HepG2 (cell line): ENCODE results near the gene DHX57. TPM values are rescaled to one million over a fixed set of nuclear protein-coding genes. Genes with fewer than 3 reads are reported as not detected.
A peak's percentile ranks its signal among the peaks of the same experiment; 100 is the strongest.

Experiments
- ATAC-seq: fragments of 200-7000 bp; cut with Tn5 transposase; 3 replicates; pipeline ENCODE4 v1.9.1; 2020; ENCODE audit warnings: mild to moderate bottlenecking, moderate library complexity
- BruUV-seq: library from RNA; stranded (reverse); fragments of 400-500 nt; replicated peaks from 2 replicates; lab custom pipeline; 2021; lab: Mats Ljungman, UMichigan
- CTCF ChIA-PET: fragments of 300-600 bp; formaldehyde crosslinking; extraction: SDS; loops from one replicate; lab custom pipeline; 2021; ENCODE audit warnings: low total read pairs, inconsistent platforms, low intra/inter-chr PET ratio; lab: Yijun Ruan, JAX
- POLR2A ChIA-PET: fragments of 350-600 bp; sonication (Branson Sonifier 250); formaldehyde crosslinking; loops from one replicate; lab custom pipeline; 2020; ENCODE audit warnings: antibody characterized with exemption, inconsistent platforms; lab: Yijun Ruan, JAX
- DNase-seq: peaks from one replicate; pipeline ENCODE4 v3.0.0-alpha.2; 2015; ENCODE audit warnings: low spot score
- FAIRE-seq: peaks from 3 replicates; lab custom pipeline; 2011; peaks lifted over from hg19 to GRCh38; lab: Jason Lieb, UNC
- H2AFZ ChIP-seq: one replicate; pipeline ENCODE4 v1.6.1; 2011; ENCODE audit warnings: low read length, inconsistent platforms
- H3K27ac ChIP-seq: fragments of 300-600 bp; 3 replicates; pipeline ENCODE4 v1.8.0; 2011; ENCODE audit warnings: mixed run types, mild to moderate bottlenecking, mixed read lengths, low read length, inconsistent platforms; ENCODE audit not compliant: insufficient read depth; ENCODE audit errors: extremely low read length
- H3K27me3 ChIP-seq, 2 experiments: fragments of 200-600 bp in 1 of 2; 2 replicates in 1 of 2; 3 replicates in 1 of 2; pipeline versions ENCODE4 v1.6.0 to v1.8.0; 2011; ENCODE audit warnings: low read length in 2 of 2, mild to moderate bottlenecking in 2 of 2, moderate library complexity in 2 of 2, inconsistent platforms in 1 of 2; ENCODE audit not compliant: insufficient read depth in 2 of 2, control insufficient read depth in 1 of 2
- H3K36me3 ChIP-seq, 2 experiments: fragments of 200-600 bp in 1 of 2; replicated peaks in 1 of 2; 2 replicates in 1 of 2; 3 replicates in 1 of 2; pipeline versions ENCODE4 v1.5.1 to v1.8.0; 2011; ENCODE audit warnings: low read length in 2 of 2, inconsistent platforms in 1 of 2; ENCODE audit not compliant: insufficient read depth in 2 of 2, control insufficient read depth in 1 of 2
- H3K4me1 ChIP-seq: 2 replicates; pipeline ENCODE4 v1.5.1; 2012; ENCODE audit warnings: low read length, inconsistent platforms; ENCODE audit not compliant: insufficient read depth
- H3K4me2 ChIP-seq: 2 replicates; pipeline ENCODE4 v1.6.0; 2011; ENCODE audit warnings: low read depth, low read length, inconsistent platforms
- H3K4me3 ChIP-seq, 3 experiments: fragments of 200-600 bp in 1 of 3; sonication (generic), shearing (Covaris generic) in 1 of 3; replicated peaks in 1 of 3; 2 replicates each; pipeline ENCODE4 v1.5.1; 2011 to 2016; ENCODE audit warnings: low read length in 3 of 3, inconsistent platforms in 2 of 3, low read depth in 2 of 3, mild to moderate bottlenecking in 2 of 3, control low read depth in 1 of 3, mixed read lengths in 1 of 3; ENCODE audit not compliant: insufficient read depth in 1 of 3
- H3K79me2 ChIP-seq: one replicate; pipeline ENCODE4 v1.6.1; 2011; ENCODE audit warnings: low read length, inconsistent platforms; ENCODE audit not compliant: insufficient read depth
- H3K9ac ChIP-seq: 2 replicates; pipeline ENCODE4 v1.6.0; 2011; ENCODE audit warnings: mild to moderate bottlenecking, low read depth, low read length, inconsistent platforms; ENCODE audit not compliant: insufficient read depth
- H3K9me3 ChIP-seq: 2 replicates; pipeline ENCODE4 v1.5.1; 2012; ENCODE audit warnings: mild to moderate bottlenecking, low read length
- H4K20me1 ChIP-seq: 2 replicates; pipeline ENCODE4 v1.6.0; 2011; ENCODE audit warnings: inconsistent platforms, mild to moderate bottlenecking, low read length, moderate library complexity; ENCODE audit not compliant: insufficient read depth
- CREB1 ChIP-seq, 2 experiments: fragments of 450-650 bp in 1 of 2; IDR thresholded peaks; 2 replicates each; pipeline ENCODE4 v1.6.1; 2016 to 2017; ENCODE audit warnings: control low read depth in 1 of 2, mild to moderate bottlenecking in 1 of 2, missing compliant biosample characterization in 1 of 2, missing genetic modification characterization in 1 of 2
- HMG20B ChIP-seq: conservative IDR thresholded peaks from 2 replicates; pipeline ENCODE4 v1.6.1; 2016; ENCODE audit warnings: missing genetic modification reagents, missing compliant biosample characterization
- MAFK ChIP-seq, 2 experiments: IDR thresholded peaks in 1 of 2; conservative IDR thresholded peaks in 1 of 2; 2 replicates each; pipeline ENCODE4 v1.6.1; 2011; ENCODE audit warnings: improper control_type of control experiment in 2 of 2, low read length in 2 of 2
- WGBS: methylation state at CpG from one replicate; pipeline ENCODE4 v1.1.6; 2017; ENCODE audit warnings: low lambda C conversion rate; 5-methylcytosine and 5-hydroxymethylcytosine counted together
- in situ Hi-C: cut with HindIII; loops from 2 replicates; pipeline ENCODE4 v1.10.0; 2017; ENCODE audit warnings: low pct_unique_long_range_greater_than_20kb; ENCODE audit not compliant: extremely low pct_ligation_motif_present
- intact Hi-C: fragments of 100-400 bp; cut with micrococcal nuclease; formaldehyde crosslinking; loops from one replicate; pipeline ENCODE4 v1.10.0; 2022; ENCODE audit not compliant: unreplicated experiment
- polyA plus RNA-seq, 8 experiments: library from polyadenylated mRNA; depleted of rRNA in 3 of 8; stranded (reverse) in 7 of 8; unstranded in 1 of 8; fragments of >200 nt; fragmentation: Illumina TruSeq in 4 of 8; extraction: Trizol in 4 of 8; gene quantifications; 2 replicates each; pipeline versions ENCODE4 v1.2.1 to v1.2.3, GENCODE V29; 2011 to 2016; ENCODE audit warnings: low read depth in 4 of 8, missing spikeins in 1 of 8, mixed read lengths in 1 of 8; ENCODE audit not compliant: insufficient read depth in 1 of 8
- total RNA-seq, 5 experiments: library from RNA; depleted of rRNA; stranded (reverse); fragments of >200 nt; fragmentation: Illumina TruSeq; extraction: Trizol; gene quantifications; 2 replicates each; pipeline ENCODE4 v1.2.3, GENCODE V29; 2016; ENCODE audit warnings: low read depth in 1 of 5
- TF ChIP-seq, protein P1 (sequence below): sonication (generic); formaldehyde crosslinking; IDR thresholded peaks from 2 replicates; pipeline ENCODE4 v1.5.1; 2020; ENCODE audit warnings: mild to moderate bottlenecking, missing genetic modification reagents, borderline replicate concordance
- TF ChIP-seq, protein P2 (sequence below): sonication (generic); formaldehyde crosslinking; IDR thresholded peaks from 2 replicates; pipeline ENCODE4 v1.8.0; 2022; ENCODE audit warnings: mild to moderate bottlenecking, missing genetic modification reagents, borderline replicate concordance
- TF ChIP-seq, protein P3 (sequence below): sonication (generic); formaldehyde crosslinking; IDR thresholded peaks from 2 replicates; pipeline ENCODE4 v1.4.0; 2020; ENCODE audit warnings: mild to moderate bottlenecking, missing genetic modification reagents
- TF ChIP-seq, protein P4 (sequence below): sonication (generic); formaldehyde crosslinking; IDR thresholded peaks from 2 replicates; pipeline ENCODE4 v1.4.0; 2020; ENCODE audit warnings: mild to moderate bottlenecking, missing genetic modification reagents

Gene DHX57
- total and polyA plus RNA-seq, 2 of the 13 experiments (the other 11 are each of a cell fraction or from before 2014, with no cell fraction given) = 9.2 to 24.2 TPM

DNA sequence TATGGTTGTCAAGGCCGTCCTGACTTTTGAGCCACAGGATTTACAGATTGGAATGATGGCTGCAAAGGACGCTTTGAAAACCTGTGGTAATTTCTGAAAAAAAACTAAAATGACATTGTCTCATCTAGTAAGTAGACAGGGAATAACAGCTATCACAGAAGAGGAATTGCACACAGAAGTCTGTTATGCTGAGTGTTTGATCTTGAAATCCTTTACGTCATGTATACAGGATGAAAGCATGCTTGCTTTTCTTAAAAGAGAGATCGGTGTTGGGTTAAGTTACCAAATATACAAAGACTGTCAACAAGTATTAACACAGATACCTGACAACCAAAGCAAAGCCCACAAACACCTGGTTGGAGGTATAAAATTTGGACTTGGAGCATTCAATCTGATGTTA is 112.0 kb downstream of the DHX57 start:
- FAIRE-seq (no peak), DNase-seq (no peak), ATAC-seq (no peak)
- TF ChIP-seq, protein P1, sequence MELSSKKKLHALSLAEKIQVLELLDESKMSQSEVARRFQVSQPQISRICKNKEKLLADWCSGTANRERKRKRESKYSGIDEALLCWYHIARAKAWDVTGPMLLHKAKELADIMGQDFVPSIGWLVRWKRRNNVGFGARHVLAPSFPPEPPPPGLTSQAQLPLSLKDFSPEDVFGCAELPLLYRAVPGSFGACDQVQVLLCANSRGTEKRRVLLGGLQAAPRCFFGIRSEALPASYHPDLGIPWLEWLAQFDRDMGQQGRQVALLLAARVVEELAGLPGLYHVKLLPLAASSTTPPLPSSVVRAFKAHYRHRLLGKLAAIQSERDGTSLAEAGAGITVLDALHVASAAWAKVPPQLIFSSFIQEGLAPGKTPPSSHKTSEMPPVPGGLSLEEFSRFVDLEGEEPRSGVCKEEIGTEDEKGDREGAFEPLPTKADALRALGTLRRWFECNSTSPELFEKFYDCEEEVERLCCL (CRISPR knock-in tag) = no peak
- TF ChIP-seq, protein P2, sequence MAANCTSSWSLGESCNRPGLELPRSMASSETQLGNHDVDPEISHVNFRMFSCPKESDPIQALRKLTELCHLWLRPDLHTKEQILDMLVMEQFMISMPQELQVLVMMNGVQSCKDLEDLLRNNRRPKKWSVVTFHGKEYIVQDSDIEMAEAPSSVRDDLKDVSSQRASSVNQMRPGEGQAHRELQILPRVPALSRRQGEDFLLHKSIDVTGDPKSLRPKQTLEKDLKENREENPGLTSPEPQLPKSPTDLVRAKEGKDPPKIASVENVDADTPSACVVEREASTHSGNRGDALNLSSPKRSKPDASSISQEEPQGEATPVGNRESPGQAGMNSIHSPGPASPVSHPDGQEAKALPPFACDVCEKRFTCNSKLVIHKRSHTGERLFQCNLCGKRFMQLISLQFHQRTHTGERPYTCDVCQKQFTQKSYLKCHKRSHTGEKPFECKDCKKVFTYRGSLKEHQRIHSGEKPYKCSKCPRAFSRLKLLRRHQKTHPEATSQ (CRISPR knock-in tag) = no peak
- TF ChIP-seq, protein P3, sequence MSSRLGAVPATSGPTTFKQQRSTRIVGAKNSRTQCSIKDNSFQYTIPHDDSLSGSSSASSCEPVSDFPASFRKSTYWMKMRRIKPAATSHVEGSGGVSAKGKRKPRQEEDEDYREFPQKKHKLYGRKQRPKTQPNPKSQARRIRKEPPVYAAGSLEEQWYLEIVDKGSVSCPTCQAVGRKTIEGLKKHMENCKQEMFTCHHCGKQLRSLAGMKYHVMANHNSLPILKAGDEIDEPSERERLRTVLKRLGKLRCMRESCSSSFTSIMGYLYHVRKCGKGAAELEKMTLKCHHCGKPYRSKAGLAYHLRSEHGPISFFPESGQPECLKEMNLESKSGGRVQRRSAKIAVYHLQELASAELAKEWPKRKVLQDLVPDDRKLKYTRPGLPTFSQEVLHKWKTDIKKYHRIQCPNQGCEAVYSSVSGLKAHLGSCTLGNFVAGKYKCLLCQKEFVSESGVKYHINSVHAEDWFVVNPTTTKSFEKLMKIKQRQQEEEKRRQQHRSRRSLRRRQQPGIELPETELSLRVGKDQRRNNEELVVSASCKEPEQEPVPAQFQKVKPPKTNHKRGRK (CRISPR knock-in tag) = no peak
- TF ChIP-seq, protein P4, sequence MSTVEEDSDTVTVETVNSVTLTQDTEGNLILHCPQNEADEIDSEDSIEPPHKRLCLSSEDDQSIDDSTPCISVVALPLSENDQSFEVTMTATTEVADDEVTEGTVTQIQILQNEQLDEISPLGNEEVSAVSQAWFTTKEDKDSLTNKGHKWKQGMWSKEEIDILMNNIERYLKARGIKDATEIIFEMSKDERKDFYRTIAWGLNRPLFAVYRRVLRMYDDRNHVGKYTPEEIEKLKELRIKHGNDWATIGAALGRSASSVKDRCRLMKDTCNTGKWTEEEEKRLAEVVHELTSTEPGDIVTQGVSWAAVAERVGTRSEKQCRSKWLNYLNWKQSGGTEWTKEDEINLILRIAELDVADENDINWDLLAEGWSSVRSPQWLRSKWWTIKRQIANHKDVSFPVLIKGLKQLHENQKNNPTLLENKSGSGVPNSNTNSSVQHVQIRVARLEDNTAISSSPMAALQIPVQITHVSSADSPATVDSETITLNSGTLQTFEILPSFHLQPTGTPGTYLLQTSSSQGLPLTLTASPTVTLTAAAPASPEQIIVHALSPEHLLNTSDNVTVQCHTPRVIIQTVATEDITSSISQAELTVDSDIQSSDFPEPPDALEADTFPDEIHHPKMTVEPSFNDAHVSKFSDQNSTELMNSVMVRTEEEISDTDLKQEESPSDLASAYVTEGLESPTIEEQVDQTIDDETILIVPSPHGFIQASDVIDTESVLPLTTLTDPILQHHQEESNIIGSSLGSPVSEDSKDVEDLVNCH (CRISPR knock-in tag) = no peak
- TF ChIP-seq CREB1 (IDR thresholded peaks at IDR 0.05) (peak; percentile 3; the same call in 1 of the 2 replicates), CREB1 (CRISPR knock-in tag; IDR thresholded peaks at IDR 0.05) (no peak), HMG20B (no peak), MAFK (conservative IDR thresholded peaks at IDR 0.05 in 1 of 2, IDR thresholded peaks at IDR 0.05 in 1 of 2; ENCODE audit: low read length in 2 of 2) (0 out of 4 replicates have a peak, but pooled peaks of 1 of the 2 experiments have one; percentile 0)
- Histone ChIP-seq H3K4me3 (no peak overlapping the region), H3K4me2 (0 out of 2 replicates have a peak overlapping the region, but pooled peaks have one; percentile 2), H3K36me3 (no peaks in the 10 kb centered on the region), H3K9me3 (no peaks in the 10 kb centered on the region), H4K20me1 (no peaks in the 10 kb centered on the region), H3K27me3 (no peaks in the 10 kb centered on the region), H3K9ac (no peak overlapping the region), H3K79me2 (no peaks in the 10 kb centered on the region), H3K27ac (no peak overlapping the region), H2AFZ (no peak overlapping the region), H3K4me1 (peaks cover 45% of the 10 kb centered on the region)
- ChIA-PET CTCF (no interaction called here), POLR2A (interaction anchor here (3.6 kb wide), 1 partner anchor 13 kb away, joined by 20 read pairs; the partner anchor contains the start of gene SRSF7)
- WGBS = 14% methylated on average over 4 of the region's 4 CpGs
- no TSS peak for BruUV-seq
- intact Hi-C loops = no loop called here
- in situ Hi-C loops = no loop called here
